ENCODE data around the gene HSPA1B.
"Not testable (repeated sequence)": the region's sequence is repeated elsewhere in the genome, so short reads cannot be mapped to it uniquely, and the experiment has no call there.

HSPA1B gene

DNA sequence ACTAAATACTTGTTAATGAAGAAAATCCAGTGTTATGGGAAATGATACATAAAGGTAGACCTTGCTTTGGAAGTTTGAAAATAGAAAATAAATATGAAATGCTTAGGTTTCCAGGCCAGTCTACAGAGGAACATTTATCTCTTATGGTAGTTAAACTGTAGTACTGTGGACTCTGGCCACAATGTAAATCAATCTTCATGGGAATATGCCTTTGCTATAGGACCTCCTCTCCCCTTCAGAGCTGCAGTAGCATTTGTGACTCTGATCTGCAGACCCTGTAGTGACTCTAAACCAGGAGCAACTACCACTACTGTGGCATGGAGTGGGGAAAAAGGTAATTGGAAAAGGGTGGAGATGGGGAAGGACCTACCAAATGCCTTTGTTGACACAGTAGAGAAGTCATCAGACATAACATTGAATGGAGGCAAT is 7.7 kb upstream of the HSPA1B start:
- CTCF ChIA-PET = interaction anchor here (1.1 to 1.3 kb wide), 3 partner anchors 13 to 50 kb away, joined by 3 to 4 read pairs (median 3); partner anchors contain the start of genes LSM2 and VARS1
- DNase-seq (ENCODE audit: low read depth, low spot score) = no peak
- TF ChIP-seq, protein P1, sequence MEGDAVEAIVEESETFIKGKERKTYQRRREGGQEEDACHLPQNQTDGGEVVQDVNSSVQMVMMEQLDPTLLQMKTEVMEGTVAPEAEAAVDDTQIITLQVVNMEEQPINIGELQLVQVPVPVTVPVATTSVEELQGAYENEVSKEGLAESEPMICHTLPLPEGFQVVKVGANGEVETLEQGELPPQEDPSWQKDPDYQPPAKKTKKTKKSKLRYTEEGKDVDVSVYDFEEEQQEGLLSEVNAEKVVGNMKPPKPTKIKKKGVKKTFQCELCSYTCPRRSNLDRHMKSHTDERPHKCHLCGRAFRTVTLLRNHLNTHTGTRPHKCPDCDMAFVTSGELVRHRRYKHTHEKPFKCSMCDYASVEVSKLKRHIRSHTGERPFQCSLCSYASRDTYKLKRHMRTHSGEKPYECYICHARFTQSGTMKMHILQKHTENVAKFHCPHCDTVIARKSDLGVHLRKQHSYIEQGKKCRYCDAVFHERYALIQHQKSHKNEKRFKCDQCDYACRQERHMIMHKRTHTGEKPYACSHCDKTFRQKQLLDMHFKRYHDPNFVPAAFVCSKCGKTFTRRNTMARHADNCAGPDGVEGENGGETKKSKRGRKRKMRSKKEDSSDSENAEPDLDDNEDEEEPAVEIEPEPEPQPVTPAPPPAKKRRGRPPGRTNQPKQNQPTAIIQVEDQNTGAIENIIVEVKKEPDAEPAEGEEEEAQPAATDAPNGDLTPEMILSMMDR (IDR thresholded peaks at IDR 0.05; ENCODE audit: insufficient read depth, low read length, missing control alignments) = no peak
- POLR2A ChIA-PET = interaction anchor here (0.6 kb wide), 1 partner anchor 13 kb away, joined by 3 read pairs; the partner anchor contains the start of gene LSM2
- no peak overlapping the region for H3K4me3 ChIP-seq (ENCODE audit: low read depth, low read length)

DNA sequence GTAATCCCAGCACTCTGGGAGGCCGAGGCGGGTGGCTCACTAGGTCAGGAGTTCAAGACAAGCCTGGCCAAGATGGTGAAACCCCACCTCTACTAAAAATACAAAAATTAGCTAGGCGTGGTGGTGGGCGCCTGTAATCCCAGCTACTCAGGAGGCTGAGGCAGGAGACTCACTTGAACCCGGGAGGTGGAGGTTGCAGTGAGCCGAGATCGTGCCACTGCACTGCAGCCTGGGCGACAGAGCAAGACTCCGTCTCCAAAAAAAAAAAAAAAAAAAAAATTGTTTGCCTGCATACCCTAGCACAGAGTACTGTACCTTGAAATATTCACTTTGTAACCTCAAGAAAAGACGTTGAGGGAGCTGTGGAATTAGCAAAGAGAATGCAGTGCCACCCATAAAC is 7.1 kb upstream of the HSPA1B start:
- ChIA-PET CTCF (interaction anchor here (1.1 to 1.3 kb wide), 2 partner anchors 25 to 51 kb away, joined by 3 to 4 read pairs; partner anchors contain the start of gene VARS1), POLR2A (interaction anchor here (0.6 kb wide), 1 partner anchor 14 kb away, joined by 3 read pairs; the partner anchor contains the start of gene LSM2)
- not testable (repeated sequence) for DNase-seq (ENCODE audit: low read depth, low spot score); H3K4me3 ChIP-seq (ENCODE audit: low read depth, low read length)

DNA sequence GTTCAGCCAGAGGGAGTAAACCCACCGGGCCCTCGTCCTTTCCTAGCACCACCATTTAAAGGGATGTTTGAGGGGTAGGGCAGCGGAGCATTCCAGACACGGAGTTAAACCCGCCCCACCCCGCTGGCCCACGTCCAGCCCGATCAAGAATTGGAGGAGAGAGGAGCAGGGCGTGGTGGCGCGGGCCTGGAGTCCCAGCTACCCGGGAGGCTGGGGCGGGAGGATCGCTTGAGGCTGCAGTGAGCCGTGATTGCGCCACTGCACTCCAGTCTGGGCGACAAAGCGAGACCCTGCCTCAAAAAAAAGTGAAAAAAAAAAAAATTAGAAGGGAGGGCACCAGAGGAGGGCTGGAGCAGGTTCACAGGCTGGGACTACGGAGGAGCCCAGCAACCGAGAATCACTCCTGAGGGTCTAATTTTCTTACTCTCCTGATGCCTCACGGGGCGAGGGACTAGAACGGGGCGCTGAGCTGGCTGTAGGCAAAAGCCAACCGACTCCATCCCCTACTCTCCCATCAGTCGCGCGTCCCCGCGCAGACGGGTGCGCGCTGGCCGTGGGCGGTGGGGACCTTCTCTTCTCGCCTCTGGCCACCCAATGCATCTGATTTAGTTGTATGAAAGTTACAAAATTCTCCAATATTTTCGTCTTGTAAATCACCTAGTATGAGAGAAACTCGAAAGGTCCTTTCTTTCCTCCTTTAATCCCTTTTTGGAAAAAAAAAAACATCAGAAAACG is 6.1 kb upstream of the HSPA1B start:
- CTCF ChIA-PET = interaction anchor here (0.7 to 1.3 kb wide), 2 partner anchors 26 to 223 kb away, joined by 3 read pairs; partner anchors contain the start of gene VARS1
- H3K4me3 ChIP-seq (ENCODE audit: low read depth, low read length) = peak overlapping the region; percentile 64
- no peak for DNase-seq (ENCODE audit: low read depth, low spot score)
- TF ChIP-seq, protein P1 (IDR thresholded peaks at IDR 0.05; ENCODE audit: insufficient read depth, low read length, missing control alignments) = no peak
- POLR2A ChIA-PET = interaction anchor here (2.7 kb wide), 1 partner anchor 7 kb away, joined by 10 read pairs; the partner anchor contains the start of genes HSPA1A and HSPA1L

DNA sequence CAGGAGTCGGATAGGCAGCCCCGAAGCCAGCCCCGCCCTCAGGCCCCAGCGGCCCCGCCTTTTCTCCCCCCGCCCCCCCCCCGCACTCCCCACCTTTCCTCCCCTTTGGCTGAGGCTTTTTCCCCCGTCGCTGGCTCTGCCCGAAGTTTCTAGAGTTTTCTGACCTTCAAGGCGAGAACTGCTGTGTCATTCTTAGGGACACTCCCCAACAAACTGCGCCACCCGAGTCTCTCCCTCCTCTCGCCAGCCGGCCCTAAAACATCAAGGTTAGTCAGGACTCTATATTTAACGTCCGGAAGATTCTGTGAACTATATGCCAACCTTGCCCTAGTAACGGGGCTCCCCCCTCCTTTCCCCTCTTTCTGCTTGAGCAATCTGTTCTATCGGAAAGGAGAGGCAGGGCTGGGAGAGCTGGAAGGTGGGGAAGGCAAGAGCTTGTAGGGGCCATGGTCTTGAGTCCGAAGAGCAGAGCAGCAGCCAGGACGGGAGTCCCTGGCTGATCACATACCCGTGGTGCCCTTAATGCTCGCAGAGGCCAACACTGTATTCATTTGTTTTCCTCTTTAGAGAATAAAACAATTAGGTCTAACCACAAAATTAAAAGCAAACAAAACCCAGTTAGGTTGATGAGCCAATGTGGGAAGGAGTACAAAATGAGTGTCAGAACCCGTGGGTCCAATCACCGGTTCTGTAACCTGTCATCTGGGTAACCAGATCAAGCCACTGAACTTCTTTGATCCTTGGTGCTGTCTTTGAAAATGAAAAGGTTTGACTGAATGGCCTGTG is 5.3 kb upstream of the HSPA1B start:
- DNase-seq (ENCODE audit: low read depth, low spot score) = no peak
- CTCF ChIA-PET = interaction anchor here (0.7 to 1.3 kb wide), 2 partner anchors 16 to 224 kb away, joined by 3 read pairs; no protein-coding TSS in a partner anchor
- TF ChIP-seq, protein P1 (IDR thresholded peaks at IDR 0.05; ENCODE audit: insufficient read depth, low read length, missing control alignments) = no peak
- peak overlapping the region; percentile 64 for H3K4me3 ChIP-seq (ENCODE audit: low read depth, low read length)
- POLR2A ChIA-PET = interaction anchor here (2.7 kb wide), 1 partner anchor 8 kb away, joined by 10 read pairs; the partner anchor contains the start of genes HSPA1A and HSPA1L

DNA sequence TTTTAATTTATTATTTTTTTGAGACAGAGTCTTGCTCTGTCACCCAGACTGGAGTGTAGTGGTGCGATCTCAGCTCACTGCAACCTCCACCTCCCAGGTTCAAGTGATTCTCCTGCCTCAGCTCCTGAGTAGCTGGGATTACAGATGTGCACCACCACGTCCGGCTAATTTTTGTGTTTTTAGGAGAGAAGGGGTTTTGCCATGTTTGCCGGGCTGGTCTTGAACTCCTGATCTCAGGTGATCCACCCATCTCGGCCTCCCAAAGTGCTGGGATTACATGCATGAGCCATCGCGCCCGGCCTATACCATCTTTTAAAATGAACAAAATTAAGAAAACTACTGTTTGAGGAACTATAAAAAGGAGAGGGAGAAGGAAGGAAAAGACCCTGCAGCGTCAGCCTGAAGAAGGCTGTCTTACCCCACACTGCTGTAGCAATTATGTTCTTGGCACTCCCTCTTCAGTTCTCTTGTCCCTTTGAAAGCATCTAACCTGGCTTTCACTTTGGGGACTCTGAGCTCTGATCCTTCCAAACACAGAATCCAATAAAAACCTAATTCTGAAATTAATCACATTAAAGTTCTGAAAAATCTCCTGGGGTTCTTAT is 3.8 kb upstream of the HSPA1B start:
- not testable (repeated sequence) for DNase-seq (ENCODE audit: low read depth, low spot score); H3K4me3 ChIP-seq (ENCODE audit: low read depth, low read length)
- ChIA-PET CTCF (interaction anchor here (1.3 kb wide), 1 partner anchor 18 kb away, joined by 3 read pairs; no protein-coding TSS in a partner anchor), POLR2A (interaction anchor here (2.7 kb wide), 1 partner anchor 9 kb away, joined by 10 read pairs; the partner anchor contains the start of genes HSPA1A and HSPA1L)

DNA sequence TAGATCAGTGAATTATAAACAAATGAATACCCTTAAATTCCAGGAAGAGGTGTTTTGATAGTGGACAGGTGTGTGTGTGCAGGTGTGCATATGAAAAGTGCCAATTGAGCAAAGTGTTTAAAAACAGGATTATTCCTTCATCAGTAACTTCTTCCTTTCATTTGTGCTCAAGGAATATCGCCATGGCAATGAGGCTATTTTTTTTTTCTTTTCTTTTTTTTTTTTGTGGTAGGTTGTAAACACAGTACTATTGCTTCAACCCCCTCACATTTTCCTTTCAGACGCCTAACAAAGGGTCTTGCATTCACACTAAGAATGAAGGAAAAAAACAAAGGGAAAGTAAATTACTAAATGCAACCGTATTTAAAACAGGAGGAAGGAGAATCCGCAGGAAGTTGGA is 2.0 kb upstream of the HSPA1B start:
- ChIA-PET CTCF (interaction anchor here (1.1 kb wide), 1 partner anchor 18 kb away, joined by 4 read pairs; the partner anchor contains the start of gene LSM2), POLR2A (no interaction called here)
- TF ChIP-seq, protein P1 (IDR thresholded peaks at IDR 0.05; ENCODE audit: insufficient read depth, low read length, missing control alignments) = no peak
- H3K4me3 ChIP-seq (ENCODE audit: low read depth, low read length) = no peak overlapping the region
- no peak for DNase-seq (ENCODE audit: low read depth, low spot score)
